ENCODE measurements around the gene SPATA13.

GRCh38 chr13:24153979-24154701 lies 6.4 kb upstream of the SPATA13 start:
- no peak for TF ChIP-seq EZH2 (IDR thresholded peaks at IDR 0.05; ENCODE audit: insufficient read depth, poor library complexity, severe bottlenecking)
- TF ChIP-seq EZH2phosphoT487 (IDR thresholded peaks at IDR 0.05; ENCODE audit: insufficient read depth, low read depth), result no peak

All from GM23248 (cell line).